Measurements from ENCODE around the gene COQ3.

- TF ChIP-seq, protein P1, sequence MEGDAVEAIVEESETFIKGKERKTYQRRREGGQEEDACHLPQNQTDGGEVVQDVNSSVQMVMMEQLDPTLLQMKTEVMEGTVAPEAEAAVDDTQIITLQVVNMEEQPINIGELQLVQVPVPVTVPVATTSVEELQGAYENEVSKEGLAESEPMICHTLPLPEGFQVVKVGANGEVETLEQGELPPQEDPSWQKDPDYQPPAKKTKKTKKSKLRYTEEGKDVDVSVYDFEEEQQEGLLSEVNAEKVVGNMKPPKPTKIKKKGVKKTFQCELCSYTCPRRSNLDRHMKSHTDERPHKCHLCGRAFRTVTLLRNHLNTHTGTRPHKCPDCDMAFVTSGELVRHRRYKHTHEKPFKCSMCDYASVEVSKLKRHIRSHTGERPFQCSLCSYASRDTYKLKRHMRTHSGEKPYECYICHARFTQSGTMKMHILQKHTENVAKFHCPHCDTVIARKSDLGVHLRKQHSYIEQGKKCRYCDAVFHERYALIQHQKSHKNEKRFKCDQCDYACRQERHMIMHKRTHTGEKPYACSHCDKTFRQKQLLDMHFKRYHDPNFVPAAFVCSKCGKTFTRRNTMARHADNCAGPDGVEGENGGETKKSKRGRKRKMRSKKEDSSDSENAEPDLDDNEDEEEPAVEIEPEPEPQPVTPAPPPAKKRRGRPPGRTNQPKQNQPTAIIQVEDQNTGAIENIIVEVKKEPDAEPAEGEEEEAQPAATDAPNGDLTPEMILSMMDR (IDR thresholded peaks at IDR 0.05; ENCODE audit: poor library complexity, severe bottlenecking), result no peak
- no peak for TF ChIP-seq EZH2 (IDR thresholded peaks at IDR 0.05; ENCODE audit: borderline replicate concordance, insufficient read depth, low read length, poor library complexity, severe bottlenecking)
- no peak for TF ChIP-seq EP300 (conservative IDR thresholded peaks at IDR 0.05; ENCODE audit: poor library complexity, severe bottlenecking)
These were observed 9.5 kb downstream of the COQ3 start for GRCh38 chr6:99384507-99384906.

Measured in neural cell (in vitro differentiated cells).